H9 (cell line): Measurements from ENCODE around the gene TMSB4Y. TPM values are rescaled to one million over a fixed set of nuclear protein-coding genes. Genes with fewer than 3 reads are reported as not detected.

ENCODE experiments used
- DNase-seq: peaks from one replicate; pipeline ENCODE4 v3.0.0-alpha.2; 2017
- H2AFZ ChIP-seq: one replicate; pipeline ENCODE4 v1.6.1; 2013; ENCODE audit warnings: mild to moderate bottlenecking, low read length, control low read depth, moderate library complexity
- H2AK5ac ChIP-seq: 2 replicates; pipeline ENCODE4 v1.6.1; 2013; ENCODE audit warnings: low read length, control low read depth, mixed read lengths; ENCODE audit not compliant: insufficient read length
- H2BK120ac ChIP-seq: one replicate; pipeline ENCODE4 v1.6.1; 2013; ENCODE audit warnings: low read depth, mild to moderate bottlenecking, low read length, control low read depth, inconsistent platforms; ENCODE audit not compliant: poor library complexity, severe bottlenecking
- H2BK12ac ChIP-seq: 2 replicates; pipeline ENCODE4 v1.6.1; 2013; ENCODE audit warnings: low read length, control low read depth, mixed read lengths, low read depth; ENCODE audit not compliant: insufficient read length
- H2BK15ac ChIP-seq: 2 replicates; pipeline ENCODE4 v1.6.1; 2013; ENCODE audit warnings: low read depth, low read length, control low read depth
- H2BK20ac ChIP-seq: one replicate; pipeline ENCODE4 v1.6.1; 2013; ENCODE audit warnings: low read depth, mild to moderate bottlenecking, low read length, control low read depth, inconsistent platforms; ENCODE audit not compliant: poor library complexity, severe bottlenecking
- H2BK5ac ChIP-seq: 2 replicates; pipeline ENCODE4 v1.6.1; 2013; ENCODE audit warnings: low read length, control low read depth, mixed read lengths; ENCODE audit not compliant: insufficient read length
- H3K14ac ChIP-seq: 2 replicates; pipeline ENCODE4 v1.6.1; 2013; ENCODE audit warnings: low read length, control low read depth; ENCODE audit not compliant: insufficient read depth
- H3K18ac ChIP-seq: 2 replicates; pipeline ENCODE4 v1.6.1; 2013; ENCODE audit warnings: low read depth, mild to moderate bottlenecking, mixed read lengths, low read length, control low read depth; ENCODE audit not compliant: insufficient read length
- H3K23ac ChIP-seq: 2 replicates; pipeline ENCODE4 v1.6.1; 2013; ENCODE audit warnings: low read length, control low read depth, mixed read lengths, low read depth; ENCODE audit not compliant: insufficient read length
- H3K23me2 ChIP-seq: 2 replicates; pipeline ENCODE4 v1.6.1; 2013; ENCODE audit warnings: low read depth, mild to moderate bottlenecking, mixed read lengths, low read length, control low read depth; ENCODE audit not compliant: insufficient read length, poor library complexity, severe bottlenecking
- H3K27ac ChIP-seq: 2 replicates; pipeline ENCODE4 v1.5.1; 2013; ENCODE audit warnings: low read length, control low read depth, mixed read lengths, low read depth; ENCODE audit not compliant: insufficient read length
- H3K27me3 ChIP-seq: 2 replicates; pipeline ENCODE4 v1.6.1; 2013; ENCODE audit warnings: low read length, control low read depth, inconsistent platforms; ENCODE audit not compliant: insufficient read depth
- H3K4ac ChIP-seq: 2 replicates; pipeline ENCODE4 v1.6.1; 2013; ENCODE audit warnings: low read depth, mild to moderate bottlenecking, control low read depth, inconsistent platforms, low read length, moderate library complexity
- H3K4me1 ChIP-seq: 2 replicates; pipeline ENCODE4 v1.6.1; 2013; ENCODE audit warnings: low read length, control low read depth, inconsistent platforms; ENCODE audit not compliant: insufficient read depth
- H3K4me2 ChIP-seq: 2 replicates; pipeline ENCODE4 v1.6.1; 2013; ENCODE audit warnings: low read length, control low read depth, mixed read lengths; ENCODE audit not compliant: insufficient read length, insufficient read depth
- H3K56ac ChIP-seq: 2 replicates; pipeline ENCODE4 v1.6.1; 2013; ENCODE audit warnings: low read depth, mild to moderate bottlenecking, mixed read lengths, low read length, control low read depth; ENCODE audit not compliant: insufficient read length
- H3K79me1 ChIP-seq: 2 replicates; pipeline ENCODE4 v1.6.1; 2013; ENCODE audit warnings: low read depth, mild to moderate bottlenecking, moderate library complexity, low read length, control low read depth, inconsistent platforms; ENCODE audit not compliant: insufficient read depth, poor library complexity, severe bottlenecking
- H3K79me2 ChIP-seq: 2 replicates; pipeline ENCODE4 v1.6.1; 2013; ENCODE audit warnings: low read length, control low read depth, inconsistent platforms; ENCODE audit not compliant: insufficient read depth
- H3K9ac ChIP-seq: 2 replicates; pipeline ENCODE4 v1.6.1; 2013; ENCODE audit warnings: low read length, control low read depth, mixed read lengths; ENCODE audit not compliant: insufficient read length; ENCODE audit errors: extremely low read depth
- H3K9me3 ChIP-seq: one replicate; pipeline ENCODE4 v1.6.1; 2013; ENCODE audit warnings: low read depth, low read length, inconsistent platforms; ENCODE audit not compliant: control insufficient read depth
- H3T11ph ChIP-seq: one replicate; pipeline ENCODE4 v1.6.1; 2013; ENCODE audit warnings: mild to moderate bottlenecking, low read length, control low read depth, inconsistent platforms
- H4K20me1 ChIP-seq: one replicate; pipeline ENCODE4 v1.6.1; 2013; ENCODE audit not compliant: control insufficient read depth, insufficient read length, insufficient read depth
- H4K5ac ChIP-seq: 2 replicates; pipeline ENCODE4 v1.6.1; 2013; ENCODE audit warnings: low read depth, mild to moderate bottlenecking, mixed read lengths, low read length, control low read depth; ENCODE audit not compliant: insufficient read length
- H4K8ac ChIP-seq: replicated peaks from 2 replicates; pipeline ENCODE4 v1.6.1; 2013; ENCODE audit warnings: low read length, control low read depth, mixed read lengths, low read depth; ENCODE audit not compliant: insufficient read length
- H4K91ac ChIP-seq: 2 replicates; pipeline ENCODE4 v1.6.1; 2013; ENCODE audit warnings: low read depth, mild to moderate bottlenecking, moderate library complexity, mixed read lengths, low read length, control low read depth; ENCODE audit not compliant: insufficient read length
- H3K27ac Mint-ChIP-seq, 3 experiments: 2 replicates in 2 of 3; 3 replicates in 1 of 3; pipeline ENCODE4 v1.8.0; 2020 to 2021; ENCODE audit warnings: mixed read lengths in 3 of 3, mild to moderate bottlenecking in 1 of 3, moderate library complexity in 1 of 3
- H3K27me3 Mint-ChIP-seq: 2 replicates; pipeline ENCODE4 v1.8.0; 2021; ENCODE audit warnings: low read depth, mild to moderate bottlenecking, moderate library complexity, mixed read lengths
- H3K36me3 Mint-ChIP-seq, 3 experiments: 2 replicates in 2 of 3; 3 replicates in 1 of 3; pipeline ENCODE4 v1.8.0; 2020 to 2021; ENCODE audit warnings: low read depth in 3 of 3, mixed read lengths in 3 of 3; ENCODE audit not compliant: insufficient read depth in 1 of 3
- H3K4me1 Mint-ChIP-seq, 2 experiments: 2 replicates each; pipeline ENCODE4 v1.8.0; 2020; ENCODE audit warnings: mixed read lengths in 2 of 2
- H3K4me3 Mint-ChIP-seq, 2 experiments: 2 replicates in 1 of 2; 3 replicates in 1 of 2; pipeline ENCODE4 v1.8.0; 2020 to 2021; ENCODE audit warnings: mild to moderate bottlenecking in 2 of 2, mixed read lengths in 2 of 2, moderate library complexity in 1 of 2
- H3K9me3 Mint-ChIP-seq, 2 experiments: 2 replicates in 1 of 2; 3 replicates in 1 of 2; pipeline ENCODE4 v1.8.0; 2020; ENCODE audit warnings: mild to moderate bottlenecking in 2 of 2, mixed read lengths in 2 of 2, moderate library complexity in 1 of 2
- CTCF ChIP-seq: fragments of 200-600 bp; sonication (generic); conservative IDR thresholded peaks from 3 replicates; pipeline ENCODE4 v1.8.0; 2021; ENCODE audit warnings: antibody characterized with exemption, mild to moderate bottlenecking
- WGBS: extraction: QIAGEN DNeasy Blood & Tissue Kit; methylation state at CpG from one replicate; pipeline ENCODE4 v1.1.7; 2013; ENCODE audit warnings: missing lambda C conversion rate, low lambda C conversion rate, mixed read lengths; ENCODE audit not compliant: insufficient read length; ENCODE audit errors: extremely low coverage; 5-methylcytosine and 5-hydroxymethylcytosine counted together
- total RNA-seq: library from RNA; stranded (reverse); gene quantifications from 2 replicates; pipeline ENCODE4 v1.2.1, GENCODE V29; 2021

The TMSB4Y gene
- total RNA-seq, 1 experiment from 2014 or later, result not detected

DNA sequence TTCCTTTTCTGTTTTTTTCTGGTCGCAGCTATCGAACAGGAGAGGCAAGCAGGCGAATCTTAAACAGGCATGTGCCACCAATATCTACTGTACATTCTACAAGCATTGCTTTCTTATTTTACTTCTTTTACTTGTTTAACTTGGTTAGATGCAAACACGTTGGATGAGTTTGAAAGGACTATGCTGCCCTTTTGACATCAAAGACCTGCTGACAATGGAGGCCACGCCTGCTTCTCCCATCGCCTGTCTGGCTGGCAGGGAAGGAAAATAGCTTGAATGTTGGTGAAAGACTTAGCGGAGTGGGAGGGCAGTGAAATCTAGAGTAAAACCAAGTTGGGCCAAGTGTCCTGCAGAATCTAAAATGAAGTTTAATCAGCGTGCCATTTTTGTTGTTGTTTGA is 1.5 kb downstream of the TMSB4Y start:
- no peak overlapping the region for H2AFZ ChIP-seq
- H3K4me1 ChIP-seq, result no peaks in the 10 kb centered on the region
- no peak overlapping the region for H2BK12ac ChIP-seq
- H3K36me3 Mint-ChIP-seq, result no peaks in the 10 kb centered on the region
- H2BK20ac ChIP-seq, result no peak overlapping the region
- H3K27me3 ChIP-seq, result no peaks in the 10 kb centered on the region
- no peak overlapping the region for H2AK5ac ChIP-seq
- H3K14ac ChIP-seq, result no peak overlapping the region
- no peaks in the 10 kb centered on the region for H3K23me2 ChIP-seq
- H3K4ac ChIP-seq, result no peak overlapping the region
- H4K91ac ChIP-seq, result no peak overlapping the region
- H4K5ac ChIP-seq, result no peak overlapping the region
- WGBS, result no CpG with 5 or more reads among the region's 8 CpGs
- H3T11ph ChIP-seq, result no peak overlapping the region
- H3K4me1 Mint-ChIP-seq, result no peaks in the 10 kb centered on the region
- H2BK5ac ChIP-seq, result no peak overlapping the region
- H2BK120ac ChIP-seq, result no peak overlapping the region
- no peaks in the 10 kb centered on the region for H3K9me3 Mint-ChIP-seq
- H3K27me3 Mint-ChIP-seq, result no peaks in the 10 kb centered on the region
- H3K9me3 ChIP-seq, result no peaks in the 10 kb centered on the region
- no peak overlapping the region for H3K56ac ChIP-seq
- H3K27ac Mint-ChIP-seq, result no peak overlapping the region
- H4K20me1 ChIP-seq, result no peaks in the 10 kb centered on the region
- no peak for TF ChIP-seq CTCF
- H3K4me2 ChIP-seq, result no peak overlapping the region
- H3K4me3 Mint-ChIP-seq, result no peak overlapping the region
- no peak overlapping the region for H2BK15ac ChIP-seq
- no peak overlapping the region for H3K23ac ChIP-seq
- no peak overlapping the region for H4K8ac ChIP-seq
- H3K79me2 ChIP-seq, result no peaks in the 10 kb centered on the region
- H3K27ac ChIP-seq, result no peak overlapping the region
- H3K9ac ChIP-seq, result no peak overlapping the region
- no peak overlapping the region for H3K18ac ChIP-seq
- H3K79me1 ChIP-seq, result no peaks in the 10 kb centered on the region
- DNase-seq, result no peak
